NCI-H446 treated with DMSO at 0.1 percent for 48 hours (cell line): ENCODE measurements around the gene TULP4.
"Not testable (repeated sequence)": the region's sequence is repeated elsewhere in the genome, so short reads cannot be mapped to it uniquely, and the experiment has no call there.

Source experiments
- DNase-seq: peaks from one replicate; lab custom pipeline; 2025; lab: John Stamatoyannopoulos, UW

The TULP4 gene

DNA sequence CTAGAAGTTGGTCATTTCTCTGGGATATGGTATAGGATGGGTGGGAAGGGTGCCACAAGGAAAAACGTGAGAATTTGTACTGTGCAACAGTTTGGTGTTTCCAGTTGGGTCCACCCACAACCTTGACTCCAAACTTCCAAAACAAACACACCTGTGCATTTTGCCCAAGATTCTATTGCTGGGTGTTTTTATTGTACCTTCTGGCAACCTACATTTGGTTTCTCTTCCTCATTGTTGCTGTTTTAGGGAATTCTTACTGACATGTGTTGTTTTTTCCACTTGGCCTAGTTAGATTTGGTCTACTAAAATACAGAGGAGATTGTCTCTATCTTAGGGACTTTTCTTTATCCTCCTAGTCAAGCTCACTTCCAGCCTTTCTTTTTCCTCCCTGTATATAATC, 16.7 kb downstream of the TULP4 start:
- no peak for DNase-seq

DNA sequence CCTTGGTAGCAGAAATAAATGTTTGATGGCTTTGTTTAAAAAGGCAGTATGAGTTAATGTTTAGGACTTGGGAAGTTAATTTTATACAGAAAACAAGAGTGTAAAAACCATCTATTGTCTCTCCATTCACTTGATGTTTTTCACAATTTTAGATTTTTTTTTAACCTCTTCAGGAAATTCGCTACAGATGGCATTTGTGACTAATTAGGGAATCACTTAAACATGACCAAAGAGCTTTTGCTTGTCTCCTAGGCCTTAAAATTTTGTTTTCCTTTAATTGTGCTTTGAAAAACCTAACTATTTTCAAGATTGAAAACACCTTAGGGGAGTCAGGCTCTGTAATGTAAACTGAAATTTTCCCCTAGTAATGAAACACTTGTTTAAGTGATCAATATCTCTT, 17.3 kb downstream of the TULP4 start:
- DNase-seq: peak; percentile 4

DNA sequence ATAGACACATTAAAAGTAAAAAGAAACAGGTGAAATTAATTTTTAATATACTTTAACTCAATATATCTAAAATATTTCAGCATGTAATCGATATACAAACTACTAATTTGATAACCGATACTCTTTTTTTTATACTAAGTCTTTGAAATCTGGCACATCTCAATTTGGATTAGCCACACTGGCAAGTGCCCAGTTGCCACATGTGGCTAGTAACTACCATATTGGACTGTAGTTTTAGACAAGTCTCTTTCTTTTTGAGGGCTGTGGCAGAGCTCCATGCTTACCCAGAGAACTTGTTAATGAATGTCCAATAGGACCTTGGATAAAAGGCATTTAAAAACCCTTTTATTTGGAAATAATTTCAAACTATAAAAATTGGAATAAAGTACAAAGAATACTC, 17.8 kb downstream of the TULP4 start:
- no peak for DNase-seq

DNA sequence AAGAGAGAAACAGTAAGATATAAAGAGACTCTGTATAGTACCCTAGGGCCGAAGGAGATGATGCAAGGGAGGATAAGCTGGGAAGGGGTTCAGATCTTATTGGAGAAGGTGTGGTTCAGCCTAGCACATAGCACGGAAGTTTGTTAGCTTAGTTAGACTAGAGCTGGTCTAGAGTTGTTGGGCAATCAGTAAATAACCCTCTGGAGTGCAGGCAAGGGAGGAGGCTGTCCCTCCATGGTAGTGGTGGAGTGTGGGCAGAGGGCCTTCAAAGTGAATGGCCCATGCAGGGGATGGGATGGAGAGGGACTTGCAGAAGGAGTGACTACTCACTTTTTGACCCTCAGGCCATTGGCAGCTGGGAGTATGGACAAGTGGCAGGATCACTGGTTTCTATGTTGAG, 20.0 kb downstream of the TULP4 start:
- DNase-seq: no peak

DNA sequence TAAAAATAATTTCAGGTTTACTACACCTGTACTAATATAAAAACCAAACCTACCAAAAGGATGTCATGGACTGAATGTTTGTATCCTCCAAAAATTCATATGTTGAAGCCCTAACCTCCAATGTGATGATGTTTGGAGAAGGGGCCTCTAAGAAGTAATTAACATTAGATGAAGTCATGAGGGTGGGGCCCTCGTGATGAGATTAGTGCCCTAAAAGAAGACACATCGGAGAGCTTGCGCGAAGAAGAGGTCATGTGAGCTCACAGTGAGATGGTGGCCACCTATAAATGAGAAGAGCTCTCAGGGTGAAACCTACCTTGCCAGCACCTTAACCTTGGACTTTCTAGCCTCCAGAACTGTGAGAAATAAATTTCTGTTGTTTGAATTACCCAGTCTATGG, 20.8 kb downstream of the TULP4 start:
- no peak for DNase-seq

DNA sequence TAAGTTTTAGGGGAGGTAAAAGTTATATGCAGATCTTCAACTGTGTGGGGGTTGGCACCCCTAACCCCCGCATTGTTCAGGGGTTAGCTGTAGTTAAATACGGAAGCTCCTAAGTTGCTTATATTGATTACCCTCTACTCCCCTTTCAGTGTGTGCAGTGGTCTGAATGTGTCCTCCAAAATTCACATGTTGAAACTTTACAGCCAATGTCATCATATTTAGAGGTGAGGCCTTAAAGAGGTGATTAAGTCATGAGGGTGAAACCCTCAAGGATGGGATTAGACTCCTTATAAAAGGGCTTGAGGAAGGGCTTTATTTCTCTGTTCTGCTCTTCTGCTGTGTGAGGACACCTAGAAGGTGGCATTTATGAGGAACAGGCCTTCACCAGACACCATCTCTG, 22.3 kb downstream of the TULP4 start:
- no peak for DNase-seq

DNA sequence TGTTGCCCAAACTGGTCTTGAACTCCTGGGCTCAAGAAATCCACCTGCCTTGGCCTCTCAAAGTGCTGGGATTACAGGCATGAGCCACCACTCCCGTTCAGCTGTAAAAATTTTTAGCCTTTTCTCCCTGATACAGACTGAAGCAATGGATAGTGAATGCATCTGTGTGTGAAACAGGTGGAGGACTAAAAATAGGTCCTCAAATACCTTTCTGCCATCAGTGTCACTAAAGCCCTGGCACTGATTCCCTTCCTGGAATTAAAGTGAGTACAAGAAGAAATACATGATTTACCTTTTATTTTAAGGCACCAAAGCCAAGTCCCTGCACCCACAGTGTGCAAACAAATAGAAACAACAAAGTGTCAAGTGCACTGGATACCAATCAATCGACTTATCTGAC, 25.1 kb downstream of the TULP4 start:
- no peak for DNase-seq

DNA sequence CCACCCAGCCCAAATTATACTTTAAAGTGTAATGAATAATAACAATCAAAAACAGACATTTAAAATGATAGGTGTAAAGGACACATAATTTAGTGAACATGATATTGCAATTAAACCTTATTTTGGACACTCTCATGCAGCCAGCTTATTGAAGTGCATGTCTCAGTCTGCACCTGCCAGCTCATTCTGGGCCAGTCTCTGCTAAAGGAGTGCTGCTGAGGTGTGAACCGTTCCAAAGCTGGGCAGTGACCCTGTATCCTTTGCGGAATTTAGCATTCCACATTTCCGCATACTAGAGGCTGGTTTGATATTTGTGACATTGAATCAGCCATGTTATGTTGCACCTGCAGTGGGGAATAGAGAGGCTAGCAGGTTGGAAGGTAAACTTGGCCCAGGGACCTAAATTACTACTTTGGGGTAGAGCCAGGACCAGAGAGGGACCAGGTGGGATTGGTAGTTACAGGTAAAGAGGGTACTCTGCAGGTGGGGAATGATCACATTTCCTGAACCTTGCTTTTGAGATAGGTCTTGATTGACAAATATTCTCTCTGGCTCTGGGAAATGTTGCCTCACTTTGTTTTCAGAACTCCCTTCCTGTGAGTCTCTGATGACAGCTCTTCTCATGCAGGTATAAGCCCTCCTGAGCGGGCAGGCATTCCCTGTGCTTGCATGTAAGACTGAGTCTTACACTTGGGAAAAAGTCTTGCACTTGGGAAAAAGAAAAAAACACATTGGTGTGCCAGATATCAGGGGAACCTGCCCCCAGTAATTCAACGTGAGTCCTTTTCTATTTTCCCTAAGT, 26.2 kb downstream of the TULP4 start:
- no peak for DNase-seq

DNA sequence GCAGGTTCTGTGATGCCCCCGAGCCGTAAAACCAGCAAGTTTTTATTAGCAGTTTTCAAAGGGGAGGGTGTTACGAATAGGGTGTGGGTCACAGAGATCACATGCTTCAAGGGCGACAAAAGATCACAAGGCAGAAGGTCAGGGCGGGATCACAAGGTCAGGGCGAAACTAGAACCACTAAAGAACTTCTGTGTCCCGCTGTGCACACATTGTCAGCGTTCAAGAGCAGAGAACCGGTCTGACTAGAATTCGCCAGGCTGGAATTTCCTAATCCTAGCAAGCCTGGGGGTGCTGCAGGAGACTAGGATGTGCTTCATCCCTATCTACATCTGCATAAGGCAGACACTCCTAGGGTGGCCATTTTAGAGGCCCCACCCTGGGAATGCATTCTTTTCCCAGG, 26.9 kb downstream of the TULP4 start:
- not testable (repeated sequence) for DNase-seq

DNA sequence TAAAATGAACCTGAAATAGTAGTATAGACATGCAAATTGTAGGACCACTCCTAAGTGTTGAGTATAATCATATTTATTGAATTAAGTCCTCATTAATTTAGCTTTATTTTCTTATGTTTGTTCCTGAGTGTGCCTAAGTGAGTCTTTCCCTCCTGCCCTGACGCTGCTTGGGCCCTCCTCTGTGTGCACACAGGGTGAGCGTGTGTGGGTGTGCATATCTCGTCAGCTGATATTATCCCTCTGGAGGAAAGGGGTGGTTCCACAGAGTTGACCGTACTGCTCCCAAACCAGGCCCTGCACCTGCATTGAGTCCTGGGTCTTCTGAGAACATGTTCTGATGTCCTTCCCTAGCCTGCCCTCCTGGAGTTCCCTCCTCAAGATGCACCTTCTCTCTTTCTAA, 28.0 kb downstream of the TULP4 start:
- DNase-seq: no peak

DNA sequence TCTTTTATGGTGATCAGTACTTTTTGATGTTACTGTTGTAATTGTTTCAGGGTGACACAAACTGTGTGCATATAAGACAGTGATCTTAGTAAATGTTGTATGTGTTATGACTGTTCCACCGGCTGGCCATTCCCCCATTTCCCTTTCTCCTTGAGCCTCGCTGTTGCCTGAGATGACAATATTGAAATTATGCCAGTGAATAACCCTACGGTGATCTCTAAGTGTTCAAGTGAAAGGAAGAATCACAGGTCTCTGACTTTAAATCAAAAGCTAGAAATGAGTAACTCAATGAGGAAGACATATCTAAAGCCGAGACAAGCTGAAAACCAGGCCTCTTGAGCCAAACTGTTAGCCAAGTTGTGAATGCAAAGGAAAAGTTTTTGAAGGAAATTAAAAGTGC, 32.3 kb downstream of the TULP4 start:
- DNase-seq: no peak

DNA sequence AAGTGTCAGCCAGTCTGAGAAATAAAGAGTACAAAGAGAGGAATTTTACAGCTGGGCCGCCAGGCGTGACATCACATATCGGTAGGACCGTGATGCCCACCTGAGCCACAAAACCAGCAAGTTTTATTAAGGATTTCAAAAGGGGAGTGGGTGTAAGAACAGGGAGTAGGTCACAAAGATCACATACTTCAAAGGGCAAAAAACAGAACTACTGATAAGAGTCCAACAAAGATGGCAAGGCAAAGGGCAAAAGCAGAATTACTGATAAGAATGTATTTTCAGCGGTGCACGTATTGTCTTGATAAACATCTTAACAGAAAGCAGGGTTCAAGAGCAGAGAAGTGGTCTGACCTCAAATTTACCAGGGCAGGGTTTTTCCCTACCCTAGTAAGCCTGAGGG, 33.2 kb downstream of the TULP4 start:
- not testable (repeated sequence) for DNase-seq

DNA sequence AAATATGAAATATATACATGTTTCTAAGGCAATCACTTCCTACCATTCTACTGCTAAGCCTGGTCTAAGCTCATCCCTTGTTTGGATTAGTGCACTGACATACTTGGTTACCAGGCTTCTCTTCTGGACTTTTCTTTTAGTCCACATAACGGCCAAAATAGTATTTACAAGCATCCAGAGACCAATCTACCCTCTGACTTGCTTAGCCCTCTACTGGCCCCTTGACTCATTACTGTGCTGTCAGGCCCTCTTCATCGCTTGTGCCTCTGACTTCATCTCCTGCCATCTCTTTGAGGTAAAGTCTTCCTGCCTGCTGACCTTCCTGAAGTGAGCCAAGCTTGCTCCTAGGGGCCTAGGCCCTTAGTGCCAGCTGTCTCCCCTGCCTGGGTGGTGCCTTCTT, 35.1 kb downstream of the TULP4 start:
- no peak for DNase-seq

DNA sequence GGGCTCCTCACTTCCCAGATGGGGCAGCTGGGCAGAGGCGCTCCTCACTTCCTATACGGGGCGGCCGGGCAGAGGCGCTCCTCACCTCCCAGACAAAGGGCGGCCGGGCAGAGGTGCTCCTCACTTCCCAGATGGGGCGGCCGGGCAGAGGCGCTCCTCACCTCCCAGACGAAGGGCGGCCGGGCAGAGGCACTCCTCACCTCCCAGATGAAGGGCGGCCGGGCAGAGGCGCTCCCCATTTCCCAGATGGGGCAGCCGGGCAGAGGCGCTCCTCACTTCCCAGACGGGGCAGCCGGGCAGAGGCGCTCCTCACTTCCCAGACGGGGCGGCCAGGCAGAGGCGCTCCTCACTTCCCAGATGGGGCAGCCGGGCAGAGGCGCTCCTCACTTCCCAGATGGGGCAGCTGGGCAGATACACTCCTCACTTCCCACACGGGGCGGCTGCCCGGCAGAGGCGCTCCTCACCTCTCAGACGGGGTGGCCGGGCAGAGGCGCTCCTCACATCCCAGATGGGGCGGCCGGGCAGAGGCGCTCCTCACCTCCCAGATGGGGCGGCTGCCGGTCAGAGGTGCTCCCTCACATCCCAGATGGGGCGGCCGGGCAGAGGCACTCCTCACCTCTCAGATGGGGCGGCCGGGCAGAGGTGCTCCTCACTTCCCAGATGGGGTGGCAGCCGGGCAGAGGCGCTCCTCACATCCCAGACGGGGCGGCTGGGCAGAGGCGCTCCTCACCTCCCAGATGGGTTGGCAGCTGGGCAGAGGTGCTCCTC, 36.7 kb downstream of the TULP4 start:
- not testable (repeated sequence) for DNase-seq

DNA sequence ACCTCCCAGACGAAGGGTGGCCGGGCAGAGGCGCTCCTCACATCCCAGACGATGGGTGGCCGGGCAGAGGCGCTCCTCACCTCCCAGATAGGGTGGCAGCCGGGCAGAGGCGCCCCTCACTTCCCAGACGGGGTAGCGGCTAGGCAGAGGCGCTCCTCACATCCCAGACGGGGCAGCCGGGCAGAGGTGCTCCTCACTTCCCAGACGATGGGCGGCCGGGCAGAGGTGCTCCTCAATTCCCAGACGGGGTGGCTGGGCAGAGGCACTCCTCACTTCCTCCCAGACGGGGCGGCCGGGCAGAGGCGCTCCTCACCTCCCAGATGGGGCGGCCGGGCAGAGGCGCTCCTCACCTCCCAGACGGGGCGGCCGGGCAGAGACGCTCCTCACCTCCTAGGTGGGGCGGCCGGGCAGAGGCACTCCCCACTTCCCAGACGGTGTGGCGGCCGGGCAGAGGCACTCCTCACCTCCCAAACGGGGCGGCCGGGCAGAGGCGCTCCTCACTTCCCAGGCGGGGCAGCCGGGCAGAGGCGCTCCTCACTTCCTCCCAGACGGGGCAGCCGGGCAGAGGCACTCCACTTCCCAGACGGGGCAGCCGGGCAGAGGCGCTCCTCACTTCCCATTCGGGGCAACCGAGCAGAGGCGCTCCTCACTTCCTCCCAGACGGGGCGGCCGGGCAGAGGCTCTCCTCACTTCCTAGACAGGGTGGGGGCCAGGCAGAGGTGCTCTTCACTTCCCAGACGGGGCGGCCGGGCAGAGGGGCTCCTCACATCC, 37.4 kb downstream of the TULP4 start:
- DNase-seq: not testable (repeated sequence)

DNA sequence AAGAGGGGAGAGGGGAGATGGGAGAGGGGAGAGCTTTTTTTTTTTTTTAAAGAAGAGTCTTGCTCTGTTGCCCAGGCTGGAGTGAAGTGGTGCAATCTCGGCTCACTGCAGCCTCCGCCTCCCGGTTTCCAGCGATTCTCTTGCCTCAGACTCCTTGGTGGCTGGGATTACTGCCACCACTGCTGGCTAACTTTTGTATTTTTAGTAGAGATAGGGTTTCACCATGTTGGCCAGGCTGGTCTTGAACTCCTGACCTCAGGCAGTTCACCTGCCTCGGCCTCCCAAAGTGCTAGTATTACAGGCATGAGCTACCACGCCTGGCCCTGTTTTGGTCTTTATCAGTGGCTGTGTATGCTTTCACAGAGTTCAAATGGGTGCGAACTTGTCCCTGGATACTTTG, 38.5 kb downstream of the TULP4 start:
- not testable (repeated sequence) for DNase-seq

DNA sequence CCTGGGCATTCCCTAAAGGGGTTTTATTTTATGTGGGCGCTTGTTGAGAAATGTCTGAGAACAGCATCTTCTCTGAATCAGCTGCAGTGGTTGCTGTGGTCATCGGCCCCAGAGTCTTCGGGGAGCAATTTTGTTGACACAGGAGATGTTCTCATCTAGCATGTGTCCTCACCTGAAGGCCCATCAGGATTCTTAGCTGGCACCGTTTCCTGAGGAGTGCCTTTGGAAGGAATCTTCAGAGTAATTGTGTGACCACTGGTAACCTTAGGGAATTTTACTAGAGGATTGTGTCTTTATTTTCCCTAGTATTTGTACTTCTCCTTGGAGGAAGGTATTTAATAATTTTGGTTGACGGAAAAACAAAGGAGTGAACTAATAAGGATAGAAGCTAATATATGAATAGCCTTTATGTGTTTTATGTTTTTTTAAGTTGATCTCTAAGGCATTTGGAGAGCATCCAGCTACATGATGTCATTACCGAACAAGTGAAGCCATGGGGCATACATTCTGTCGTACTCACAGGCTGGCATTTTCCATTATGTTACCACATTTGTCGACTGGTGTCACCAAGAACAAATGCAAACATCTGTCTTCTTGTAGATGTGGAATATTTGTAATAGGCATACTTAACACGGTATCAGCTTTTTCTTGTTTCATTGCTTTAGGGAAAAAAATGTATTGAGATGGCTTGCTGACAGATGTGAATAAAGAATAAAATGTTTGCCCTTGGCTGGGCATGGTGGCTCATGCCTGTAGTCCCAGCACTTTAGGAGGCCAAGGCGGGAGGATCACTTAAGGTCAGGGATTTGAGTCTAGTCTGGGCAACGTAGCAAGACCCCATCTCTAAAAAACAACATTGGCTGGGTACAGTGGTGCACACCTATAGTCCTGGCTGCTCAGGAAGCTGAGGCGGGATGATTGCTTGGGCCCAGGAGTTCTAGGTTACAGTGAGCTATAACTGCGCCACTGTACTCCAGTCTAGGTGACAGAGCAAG, 41.9 kb downstream of the TULP4 start:
- DNase-seq: peak; percentile 7

DNA sequence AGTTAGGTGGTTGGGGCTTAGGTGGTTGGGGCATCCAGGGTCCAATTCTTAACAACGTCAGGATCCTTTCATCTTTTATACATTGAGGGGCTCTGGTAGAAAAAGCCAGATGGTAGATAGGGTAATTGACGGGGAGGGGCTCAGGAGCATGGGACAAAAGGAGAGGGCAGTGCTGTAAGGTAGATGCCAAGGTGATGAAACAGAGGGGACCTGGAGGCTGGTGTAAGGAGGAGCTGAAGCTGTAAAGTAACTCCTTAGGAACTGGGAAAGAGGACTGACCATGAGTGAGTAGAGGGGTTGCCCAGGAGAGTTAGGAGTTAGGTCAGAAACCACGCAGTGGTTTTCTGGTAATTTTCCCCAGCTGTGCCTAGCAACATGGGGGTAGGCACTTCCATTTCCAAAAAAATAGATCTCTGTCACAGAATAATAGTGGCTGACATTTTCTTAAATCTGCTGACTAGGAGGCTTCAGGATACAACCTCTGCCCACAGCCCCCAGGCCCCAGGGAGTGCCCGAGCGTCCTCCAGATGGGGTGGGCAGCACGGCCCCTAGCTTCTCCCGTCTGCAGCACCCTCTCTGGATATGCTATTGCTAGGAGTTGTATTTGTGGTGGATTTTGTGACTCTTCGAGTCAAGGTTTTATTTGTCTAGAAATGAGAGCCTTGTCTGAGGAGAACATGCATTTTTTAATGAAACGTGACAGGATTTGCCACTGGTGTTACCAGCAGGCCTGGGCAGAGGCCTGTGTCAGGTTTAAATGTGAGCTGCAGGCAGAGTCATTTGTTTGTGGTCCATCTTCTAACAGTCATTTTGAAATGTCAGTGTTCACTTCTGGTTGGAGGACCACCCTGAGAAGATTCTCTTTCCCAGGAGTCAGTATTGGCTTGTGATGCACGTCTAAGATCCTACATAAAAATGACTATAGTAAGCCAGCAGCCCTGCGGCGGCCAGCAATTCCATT, 44.6 kb downstream of the TULP4 start:
- DNase-seq: no peak

DNA sequence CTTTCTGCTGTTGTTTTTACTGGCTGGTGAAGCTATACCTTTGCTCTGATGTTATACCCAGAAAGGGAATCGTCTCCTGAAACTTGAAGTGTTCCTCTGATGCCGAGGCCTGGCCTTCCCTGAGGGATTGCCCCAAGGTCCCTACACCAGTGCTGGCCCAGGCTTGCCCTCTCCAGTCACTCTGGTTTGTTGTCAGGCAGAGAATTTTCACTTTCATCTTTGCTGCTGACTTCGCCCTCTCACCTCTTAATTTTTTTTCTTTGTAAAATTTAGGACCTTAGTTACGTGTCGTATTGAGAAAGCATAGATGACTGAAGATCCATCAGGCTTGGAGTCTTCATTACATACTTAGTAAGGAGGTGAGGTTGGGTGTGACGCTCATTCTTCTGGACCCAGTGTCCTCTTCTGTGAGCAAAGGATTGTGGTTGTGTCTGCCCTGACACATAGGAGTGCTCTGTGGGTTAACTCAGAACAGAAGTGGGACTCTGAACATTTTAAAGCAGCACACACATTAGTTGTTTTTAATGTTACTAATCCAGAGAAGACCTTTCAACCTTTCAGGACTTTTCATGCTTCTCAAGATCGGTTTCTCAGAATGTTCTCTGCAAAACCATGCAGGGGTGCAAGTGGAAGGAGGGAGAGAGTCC, 45.4 kb downstream of the TULP4 start:
- DNase-seq: no peak
